ENCODE results near the gene ZCCHC4.

The ZCCHC4 gene

GRCh38 chr4:25377572-25378436 lies 65.2 kb downstream of the ZCCHC4 start:
- no peak for DNase-seq (ENCODE audit: low read depth)

DNA sequence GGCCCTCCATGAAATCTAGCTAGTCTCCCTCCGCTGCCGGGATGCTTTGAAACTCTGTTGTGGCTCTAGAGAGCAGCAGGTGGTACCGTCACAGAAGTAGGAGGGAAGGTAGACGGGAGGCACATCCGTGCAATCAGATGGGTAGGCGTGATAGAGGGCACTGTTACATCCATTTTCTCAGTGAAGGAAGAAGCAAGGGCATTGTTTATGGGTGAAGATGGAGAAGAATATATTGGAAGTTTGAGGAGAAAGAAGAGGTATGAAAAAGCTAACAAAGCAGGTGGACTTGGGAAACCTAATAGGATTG lies 65.8 kb downstream of the ZCCHC4 start:
- no peak for DNase-seq (ENCODE audit: low read depth)

- no peak for DNase-seq (ENCODE audit: low read depth)
Observed at GRCh38 chr4:25379591-25379990, 67.0 kb downstream of the ZCCHC4 start.

DNA sequence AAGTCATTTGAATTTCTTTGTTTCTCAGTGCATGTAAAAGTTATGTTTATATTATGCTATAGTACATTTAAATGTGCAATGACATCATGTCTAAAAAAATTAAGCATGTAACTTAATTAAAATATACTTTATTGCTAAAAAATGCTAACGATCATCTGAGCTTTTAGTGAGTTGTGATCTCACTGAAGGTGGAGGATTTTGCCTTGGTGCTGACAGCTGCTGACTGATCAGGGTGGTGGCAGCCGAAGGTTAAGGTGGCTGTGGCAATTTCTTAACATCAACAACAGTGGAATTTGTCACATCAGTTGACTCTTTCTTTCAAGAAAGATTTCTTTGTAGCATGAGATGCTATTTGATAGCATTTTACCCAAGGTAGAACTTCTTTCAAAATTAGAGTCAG lies 71.1 kb downstream of the ZCCHC4 start:
- DNase-seq (ENCODE audit: low read depth): no peak

GRCh38 chr4:25386926-25387325 lies 74.4 kb downstream of the ZCCHC4 start:
- DNase-seq (ENCODE audit: low read depth): no peak

- DNase-seq (ENCODE audit: low read depth): no peak
Observed at GRCh38 chr4:25397305-25397704, 84.7 kb downstream of the ZCCHC4 start.

GRCh38 chr4:25399510-25399909 lies 86.9 kb downstream of the ZCCHC4 start:
- DNase-seq (ENCODE audit: low read depth): no peak

- DNase-seq (ENCODE audit: low read depth): no peak
Observed at GRCh38 chr4:25401066-25401465, 88.5 kb downstream of the ZCCHC4 start.

GRCh38 chr4:25402521-25402920 lies 89.9 kb downstream of the ZCCHC4 start:
- no peak for DNase-seq (ENCODE audit: low read depth)

- no peak for DNase-seq (ENCODE audit: low read depth)
Observed at GRCh38 chr4:25403699-25404098, 91.1 kb downstream of the ZCCHC4 start.

DNA sequence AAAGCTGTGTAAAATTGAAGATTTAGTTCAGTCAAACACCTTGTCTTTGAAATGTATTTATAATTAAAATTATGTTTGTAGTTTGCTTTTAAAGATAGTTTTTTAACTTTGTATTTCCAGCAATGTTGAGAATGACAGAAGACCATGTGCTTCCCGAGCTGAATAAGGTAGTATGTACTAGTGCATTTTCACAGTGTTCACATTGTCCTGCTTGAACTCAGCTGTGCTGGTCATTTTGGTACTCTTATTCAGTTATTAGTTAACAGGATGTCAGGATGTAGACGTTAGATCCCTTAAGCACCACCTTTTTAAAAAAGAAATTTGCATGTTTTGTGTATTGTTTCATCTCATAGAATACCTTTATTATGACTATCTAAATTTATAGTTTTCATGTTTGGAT lies 92.9 kb downstream of the ZCCHC4 start:
- DNase-seq (ENCODE audit: low read depth): no peak

DNA sequence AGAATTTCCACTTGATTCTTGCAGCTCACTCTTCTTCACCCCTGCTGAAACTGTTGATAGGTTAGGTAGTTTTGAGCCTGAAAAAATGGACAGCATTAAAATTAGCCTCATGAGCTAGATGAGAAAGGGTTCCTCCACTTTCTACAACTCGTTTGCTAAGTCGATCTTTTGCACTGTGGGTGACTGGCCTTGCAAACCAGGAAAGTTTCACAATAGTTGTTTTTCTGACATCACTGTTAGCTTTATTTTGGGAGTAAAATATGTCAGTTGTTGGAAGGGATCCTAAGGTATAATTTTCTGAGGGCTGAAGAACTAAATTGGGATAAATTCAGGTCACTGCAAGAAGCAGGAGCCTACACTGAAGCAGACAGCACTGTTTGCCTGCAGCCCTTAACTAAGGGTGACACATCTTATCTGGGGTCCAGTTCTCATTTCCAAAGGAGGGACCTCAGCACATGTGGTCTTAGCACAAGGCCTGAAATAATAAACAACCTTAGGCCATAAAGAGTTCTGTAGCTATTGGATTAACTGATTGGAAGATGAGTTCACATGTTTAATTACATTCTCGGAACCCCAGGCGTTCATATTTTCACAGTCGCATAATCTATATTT lies 93.6 kb downstream of the ZCCHC4 start:
- no peak for DNase-seq (ENCODE audit: low read depth)

DNA sequence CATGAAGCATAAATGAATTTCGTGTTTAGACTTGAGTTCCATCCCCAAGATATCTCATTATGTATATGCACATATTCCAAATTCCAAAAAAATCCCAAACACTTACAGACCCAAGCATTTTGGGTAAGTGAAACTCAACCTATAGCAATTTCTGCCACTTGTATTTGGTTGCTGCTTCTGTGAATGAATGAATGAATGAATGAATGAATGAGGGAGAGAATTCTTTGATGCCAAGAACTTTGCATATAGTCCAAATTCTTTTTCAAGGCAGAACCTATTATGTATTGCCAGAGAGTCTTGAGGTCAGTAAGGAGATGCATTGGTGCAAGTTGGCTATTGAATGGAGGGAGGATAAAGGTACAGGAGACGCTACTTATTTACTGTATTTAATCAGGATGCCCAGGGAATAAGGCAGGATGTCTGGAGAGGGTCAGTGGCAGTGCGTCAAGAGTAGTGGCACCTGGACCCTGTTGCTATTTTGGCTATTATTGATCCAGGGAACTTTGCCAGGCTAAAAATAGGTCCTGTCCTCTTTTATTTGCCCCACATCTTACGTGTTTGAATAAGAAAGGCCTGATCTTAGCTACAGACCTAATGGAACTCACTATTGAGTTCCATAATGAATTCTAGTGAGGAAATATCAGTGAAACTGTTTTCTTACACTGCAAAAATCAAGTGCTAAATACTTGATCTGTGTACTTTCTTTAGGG lies 98.4 kb downstream of the ZCCHC4 start:
- no peak for DNase-seq (ENCODE audit: low read depth)

DNA sequence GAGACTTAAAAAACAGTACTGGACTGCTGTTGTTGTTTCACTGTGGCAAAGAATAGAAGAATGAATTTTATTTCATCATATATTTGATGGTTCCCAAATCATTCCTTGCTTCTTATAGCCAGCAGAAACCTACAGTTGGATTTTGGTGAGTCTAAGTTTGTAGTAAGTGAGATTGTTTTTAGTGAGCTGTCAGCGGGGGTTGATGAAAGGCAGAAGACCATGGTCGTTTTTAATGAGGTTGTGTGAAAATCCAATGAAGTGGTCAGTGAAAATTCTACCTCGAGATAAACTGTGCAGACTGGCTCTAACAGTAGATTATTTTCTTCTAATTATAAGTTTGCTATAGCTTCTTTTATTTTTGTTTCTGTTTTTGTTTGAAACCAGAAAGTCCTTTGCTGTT lies 100.7 kb downstream of the ZCCHC4 start:
- no peak for DNase-seq (ENCODE audit: low read depth)

DNA sequence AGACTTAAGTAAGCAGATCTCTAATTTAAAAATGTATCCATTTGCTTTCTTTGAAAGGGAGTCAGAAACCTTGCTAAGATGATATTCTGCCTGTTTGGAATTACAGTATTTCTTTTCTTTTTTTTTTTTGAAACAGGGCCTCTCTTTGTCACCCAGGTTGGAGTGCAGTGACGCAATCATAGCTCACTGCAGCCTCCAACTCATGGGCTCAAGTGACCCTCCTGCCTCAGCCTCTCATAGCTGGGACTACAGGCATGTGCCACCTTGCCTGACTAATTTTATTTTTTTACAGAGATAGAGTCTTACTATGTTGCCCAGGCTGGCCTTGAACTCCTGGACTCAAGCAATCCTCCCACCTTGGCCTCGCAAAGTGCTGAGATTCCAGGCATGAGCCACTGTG lies 104.4 kb downstream of the ZCCHC4 start:
- DNase-seq (ENCODE audit: low read depth): no peak
